OCI-LY1 (cell line): ENCODE measurements around the gene DDX53.

Source experiments
- EZH2 ChIP-seq: fragments of 200-600 bp; sonication (generic), shearing (Covaris generic); IDR thresholded peaks from 2 replicates; pipeline ENCODE4 v1.8.0; 2017; ENCODE audit warnings: borderline replicate concordance, mixed run types, mild to moderate bottlenecking, antibody characterized with exemption, low read length, moderate library complexity, mixed read lengths
- TF ChIP-seq, protein P1 (sequence below): fragments of 200-600 bp; sonication (generic), shearing (Covaris generic); IDR thresholded peaks from 2 replicates; pipeline ENCODE4 v1.5.1; 2017; ENCODE audit warnings: mild to moderate bottlenecking, antibody characterized with exemption, low read length, moderate library complexity, mixed read lengths

- TF ChIP-seq, protein P1, sequence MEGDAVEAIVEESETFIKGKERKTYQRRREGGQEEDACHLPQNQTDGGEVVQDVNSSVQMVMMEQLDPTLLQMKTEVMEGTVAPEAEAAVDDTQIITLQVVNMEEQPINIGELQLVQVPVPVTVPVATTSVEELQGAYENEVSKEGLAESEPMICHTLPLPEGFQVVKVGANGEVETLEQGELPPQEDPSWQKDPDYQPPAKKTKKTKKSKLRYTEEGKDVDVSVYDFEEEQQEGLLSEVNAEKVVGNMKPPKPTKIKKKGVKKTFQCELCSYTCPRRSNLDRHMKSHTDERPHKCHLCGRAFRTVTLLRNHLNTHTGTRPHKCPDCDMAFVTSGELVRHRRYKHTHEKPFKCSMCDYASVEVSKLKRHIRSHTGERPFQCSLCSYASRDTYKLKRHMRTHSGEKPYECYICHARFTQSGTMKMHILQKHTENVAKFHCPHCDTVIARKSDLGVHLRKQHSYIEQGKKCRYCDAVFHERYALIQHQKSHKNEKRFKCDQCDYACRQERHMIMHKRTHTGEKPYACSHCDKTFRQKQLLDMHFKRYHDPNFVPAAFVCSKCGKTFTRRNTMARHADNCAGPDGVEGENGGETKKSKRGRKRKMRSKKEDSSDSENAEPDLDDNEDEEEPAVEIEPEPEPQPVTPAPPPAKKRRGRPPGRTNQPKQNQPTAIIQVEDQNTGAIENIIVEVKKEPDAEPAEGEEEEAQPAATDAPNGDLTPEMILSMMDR, result no peak
- TF ChIP-seq EZH2, result no peak
Measured at GRCh38 chrX:22987452-22987851, 12.3 kb upstream of the DDX53 start.
